H4 (cell line): Measurements from ENCODE around the gene DLL3. TPM values are rescaled to one million over a fixed set of nuclear protein-coding genes. Genes with fewer than 3 reads are reported as not detected.
A peak's percentile ranks its signal among the peaks of the same experiment; 100 is the strongest.

Source experiments
- DNase-seq: peaks from one replicate; pipeline ENCODE4 v3.0.0-alpha.2; 2015; ENCODE audit warnings: low spot score
- total RNA-seq: library from RNA; depleted of rRNA; stranded (reverse); fragments of >200 nt; shearing (Covaris generic); gene quantifications from 2 replicates; pipeline ENCODE4 v1.2.3, GENCODE V29; 2014

The DLL3 gene
- total RNA-seq, 1 experiment from 2014 or later = 2.0 TPM

- no peak for DNase-seq
These were observed 17.5 kb downstream of the DLL3 start for GRCh38 chr19:39516270-39516669.

- no peak for DNase-seq
These were observed 18.7 kb downstream of the DLL3 start for GRCh38 chr19:39517432-39517831.

GRCh38 chr19:39518458-39518857 lies 19.7 kb downstream of the DLL3 start:
- no peak for DNase-seq

DNA sequence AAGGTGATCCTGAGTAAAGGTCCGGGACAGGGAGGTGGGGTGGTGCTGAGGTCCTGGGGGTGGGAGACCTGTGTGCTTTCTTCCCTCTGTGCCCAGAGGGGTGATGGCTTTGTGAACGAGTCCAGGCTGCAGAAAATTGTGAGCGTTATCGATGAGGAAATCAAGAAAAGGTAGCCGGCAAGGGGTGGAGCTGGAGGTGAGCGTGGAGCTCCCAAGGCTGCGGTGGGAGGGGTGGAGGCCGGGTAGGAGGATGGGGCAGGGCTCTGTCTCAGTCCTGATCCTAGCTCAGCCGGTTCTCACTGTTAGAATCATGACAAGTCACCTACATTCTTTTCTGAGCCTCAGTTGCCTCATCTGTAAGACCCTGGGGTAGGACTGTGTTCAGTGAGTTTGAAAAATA lies 20.2 kb downstream of the DLL3 start:
- DNase-seq = no peak

- DNase-seq = no peak
These were observed 22.1 kb downstream of the DLL3 start for GRCh38 chr19:39520541-39521484.

- DNase-seq = no peak
These were observed 25.7 kb downstream of the DLL3 start for GRCh38 chr19:39524495-39524894.

- no peak for DNase-seq
These were observed 26.5 kb downstream of the DLL3 start for GRCh38 chr19:39525205-39525604.

- DNase-seq = no peak
These were observed 33.1 kb downstream of the DLL3 start for GRCh38 chr19:39531834-39532232.

GRCh38 chr19:39532233-39533002 lies 33.7 kb downstream of the DLL3 start, which contains the start of gene EID2B:
Gene EID2B (minus strand): TSS chr19:39532852. CDS start chr19:39532802, 50 bp downstream.
- peak; percentile 93 for DNase-seq

- DNase-seq = no peak
These were observed 34.3 kb downstream of the DLL3 start for GRCh38 chr19:39533003-39533512.

DNA sequence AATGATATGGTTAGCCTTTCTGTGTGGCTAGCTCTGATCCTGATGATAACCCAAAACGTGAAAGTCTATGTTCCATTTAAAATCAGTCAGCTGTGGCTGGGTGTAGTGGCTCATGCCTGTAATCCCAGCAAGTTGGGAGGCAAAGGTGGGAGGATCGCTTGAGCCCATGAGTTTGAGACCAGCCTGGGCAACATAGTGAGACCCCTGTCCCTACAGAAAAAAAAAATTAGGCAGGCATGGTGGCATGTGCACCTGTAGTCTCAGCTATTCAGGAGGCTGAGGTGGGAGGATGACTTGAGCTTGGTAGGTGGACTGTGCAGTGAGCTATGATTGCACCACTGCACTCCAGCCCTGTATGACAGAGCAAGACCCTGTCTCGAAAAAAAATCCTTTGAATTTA lies 35.0 kb downstream of the DLL3 start:
- DNase-seq = no peak

DNA sequence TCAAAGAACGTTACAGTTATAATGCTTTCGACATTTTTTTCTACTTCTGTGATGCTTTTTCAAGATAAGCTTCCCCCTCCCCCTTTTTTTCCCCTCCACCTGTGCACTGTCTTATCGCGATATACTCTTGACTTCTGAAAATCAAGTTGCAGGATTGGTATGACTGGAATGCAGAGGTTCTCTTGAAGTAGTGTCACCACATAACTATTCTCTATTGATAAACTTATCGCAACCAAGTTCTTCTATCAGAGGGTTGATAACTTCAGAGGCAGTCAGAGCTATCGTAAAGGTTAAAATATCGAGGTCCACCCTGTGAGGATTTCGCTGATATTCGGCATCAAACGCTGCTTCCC lies 40.4 kb downstream of the DLL3 start:
- no peak for DNase-seq

GRCh38 chr19:39539518-39540332 lies 41.0 kb downstream of the DLL3 start, which contains the start of gene EID2:
Gene EID2 (minus strand): TSS chr19:39540161. CDS start chr19:39540079, 82 bp downstream.
- DNase-seq = peak; percentile 85

- DNase-seq = no peak
These were observed 41.6 kb downstream of the DLL3 start for GRCh38 chr19:39540333-39540673.

GRCh38 chr19:39542206-39542605 lies 43.5 kb downstream of the DLL3 start:
- DNase-seq = no peak

DNA sequence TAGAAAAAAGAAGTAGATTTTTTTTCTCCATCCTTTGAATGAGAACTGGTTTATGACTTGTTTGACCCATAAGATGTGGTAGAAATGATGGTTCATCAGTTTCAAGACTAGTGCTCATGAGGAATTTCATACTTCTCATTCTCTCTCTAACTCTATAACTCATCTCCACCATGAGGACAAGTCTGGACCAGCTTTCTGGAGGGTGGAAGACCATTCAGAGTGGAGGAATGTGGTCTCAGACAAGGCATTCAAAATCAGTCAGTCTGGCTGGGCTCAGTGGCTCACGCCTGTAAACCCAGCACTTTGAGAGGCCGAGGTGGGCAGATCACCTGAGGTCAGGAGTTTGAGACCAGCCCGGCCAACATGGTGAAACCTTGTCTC lies 44.7 kb downstream of the DLL3 start:
- no peak for DNase-seq

DNA sequence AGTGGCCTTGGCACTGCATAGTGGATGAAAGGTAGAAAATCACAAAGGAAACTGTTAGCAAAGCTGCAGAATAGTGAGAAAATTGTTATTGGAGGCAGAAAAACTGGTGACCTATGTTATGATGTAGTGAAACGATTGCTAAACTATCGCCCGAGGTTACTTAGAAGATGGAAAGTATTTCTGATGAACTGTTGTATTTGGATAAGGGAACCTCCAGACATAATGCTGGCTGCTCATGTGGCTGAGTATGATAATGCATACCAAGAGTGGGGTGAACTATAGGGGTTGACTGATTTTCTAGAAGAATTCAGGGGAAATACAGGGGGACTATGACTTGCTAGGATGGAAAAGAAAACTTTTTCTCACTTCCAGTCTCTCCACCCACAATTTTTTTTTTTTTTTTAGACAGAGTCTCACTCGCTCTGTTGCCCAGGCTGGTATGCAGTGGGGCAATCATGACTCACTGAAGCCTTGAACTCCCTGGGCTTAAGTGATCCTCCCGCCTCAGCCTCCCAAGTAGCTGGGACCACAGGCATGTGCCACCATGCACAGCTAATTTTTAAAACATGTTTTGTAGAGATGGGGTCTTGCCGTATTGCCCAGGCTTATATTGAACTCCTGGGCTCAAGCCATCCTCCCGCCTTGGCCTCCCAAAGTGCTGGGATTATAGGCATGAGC lies 45.6 kb downstream of the DLL3 start:
- peak; percentile 19 for DNase-seq

DNA sequence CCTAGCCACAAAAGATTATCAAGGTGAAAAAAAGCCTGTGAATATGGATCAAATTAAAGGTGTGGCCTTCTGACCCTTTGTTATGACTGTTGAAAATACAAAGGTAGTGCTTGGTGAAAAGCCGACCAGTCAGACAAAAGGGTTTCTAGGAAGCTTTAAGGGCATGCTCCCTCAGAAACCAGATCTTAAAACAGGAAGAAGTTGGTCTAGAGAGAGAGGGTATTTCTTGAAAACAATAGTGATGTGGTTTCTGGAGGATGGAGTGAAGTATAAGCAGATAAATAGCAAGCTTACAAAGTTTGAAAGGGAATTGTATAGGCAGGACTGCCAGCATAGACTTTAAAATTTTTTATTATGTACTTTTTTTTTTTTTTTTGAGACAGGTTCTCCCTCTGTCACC lies 46.2 kb downstream of the DLL3 start:
- DNase-seq = no peak

DNA sequence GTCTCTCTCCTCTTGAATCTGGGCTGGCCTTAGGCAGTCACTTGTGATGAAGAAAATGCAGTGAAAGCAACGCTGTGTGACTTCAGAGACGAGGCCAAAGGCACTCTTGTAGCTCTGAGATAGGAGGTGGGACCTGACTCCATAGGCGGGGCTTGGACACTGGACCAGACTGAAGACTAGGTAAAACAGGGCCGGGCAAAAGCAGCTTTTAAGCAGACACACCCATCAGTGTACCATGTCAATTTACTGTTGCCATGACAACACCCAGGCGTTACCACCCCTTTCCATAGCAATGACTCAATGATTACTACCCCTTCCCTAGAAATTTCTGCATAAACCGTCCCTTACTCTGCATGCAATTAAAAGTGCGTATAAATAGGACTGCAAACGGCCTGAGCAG lies 47.9 kb downstream of the DLL3 start:
- DNase-seq = no peak

- no peak for DNase-seq
These were observed 51.5 kb downstream of the DLL3 start for GRCh38 chr19:39550197-39550596.

GRCh38 chr19:39553082-39553652 lies 54.4 kb downstream of the DLL3 start:
- no peak for DNase-seq
